H1 (cell line): Measurements from ENCODE around the gene RIPOR3. TPM values are rescaled to one million over a fixed set of nuclear protein-coding genes. Genes with fewer than 3 reads are reported as not detected.

Experiments used
- CTCF ChIA-PET: fragments of 300-600 bp; sonication (Branson Sonifier 250); formaldehyde crosslinking; loops from one replicate; lab custom pipeline; 2021; ENCODE audit not compliant: partially characterized antibody; lab: Charles Lee
- POLR2A ChIA-PET: fragments of 300-600 bp; sonication (Branson Sonifier 250); formaldehyde crosslinking; loops from one replicate; lab custom pipeline; 2021; ENCODE audit warnings: inconsistent platforms; ENCODE audit not compliant: partially characterized antibody; lab: Charles Lee
- DNase-seq, 2 experiments: peaks; one replicate each; pipeline versions ENCODE4 v3.0.0 to v3.0.0-alpha.2; 2010 to 2022; ENCODE audit warnings: low spot score in 2 of 2, low read depth in 1 of 2, mixed read lengths in 1 of 2
- FAIRE-seq: peaks from 2 replicates; lab custom pipeline; 2011; peaks lifted over from hg19 to GRCh38; lab: Jason Lieb, UNC
- H2AFZ ChIP-seq: 2 replicates; pipeline ENCODE4 v1.8.1; 2012; ENCODE audit warnings: low read length, inconsistent platforms
- H2AK5ac ChIP-seq: 2 replicates; pipeline ENCODE4 v1.6.1; 2013; ENCODE audit warnings: low read depth, low read length
- H2BK120ac ChIP-seq: replicated peaks from 2 replicates; pipeline ENCODE3; 2013; ENCODE audit warnings: low read depth, low read length, inconsistent platforms
- H2BK12ac ChIP-seq: 2 replicates; pipeline ENCODE4 v1.6.1; 2013; ENCODE audit warnings: low read depth, low read length
- H2BK15ac ChIP-seq: 2 replicates; pipeline ENCODE4 v1.6.1; 2013; ENCODE audit warnings: low read length
- H2BK20ac ChIP-seq: 2 replicates; pipeline ENCODE4 v1.6.1; 2013; ENCODE audit warnings: low read length
- H2BK5ac ChIP-seq: 2 replicates; pipeline ENCODE4 v1.6.1; 2013; ENCODE audit warnings: low read depth, low read length
- H3K14ac ChIP-seq: 2 replicates; pipeline ENCODE4 v1.6.1; 2013; ENCODE audit warnings: inconsistent platforms; ENCODE audit not compliant: insufficient read length
- H3K18ac ChIP-seq: 2 replicates; pipeline ENCODE4 v1.6.1; 2013; ENCODE audit warnings: low read length; ENCODE audit errors: extremely low read depth
- H3K23ac ChIP-seq: 2 replicates; pipeline ENCODE4 v1.6.1; 2013; ENCODE audit warnings: inconsistent platforms; ENCODE audit not compliant: insufficient read length
- H3K23me2 ChIP-seq: 2 replicates; pipeline ENCODE4 v1.6.1; 2013; ENCODE audit warnings: low read depth, low read length
- H3K27ac ChIP-seq: 2 replicates; pipeline ENCODE4 v1.6.1; 2011; ENCODE audit warnings: low read depth, low read length, inconsistent platforms
- H3K27me3 ChIP-seq, 4 experiments: replicated peaks in 1 of 4; 1 replicate in 1 of 4; 2 replicates in 3 of 4; pipeline versions ENCODE4 v1.6.1 to v1.8.1; 2011 to 2013; ENCODE audit warnings: low read length in 3 of 4, mild to moderate bottlenecking in 3 of 4, inconsistent platforms in 2 of 4, mixed read lengths in 2 of 4, moderate library complexity in 1 of 4; ENCODE audit not compliant: control insufficient read depth in 3 of 4, insufficient read depth in 3 of 4; ENCODE audit errors: extremely low read depth in 1 of 4
- H3K36me3 ChIP-seq, 4 experiments: 2 replicates each; pipeline versions ENCODE4 v1.6.1 to v1.8.1; 2011 to 2013; ENCODE audit warnings: mild to moderate bottlenecking in 4 of 4, low read length in 3 of 4, moderate library complexity in 2 of 4, control low read depth in 1 of 4, inconsistent platforms in 1 of 4; ENCODE audit not compliant: insufficient read depth in 4 of 4, control insufficient read depth in 2 of 4
- H3K4ac ChIP-seq: replicated peaks from 2 replicates; pipeline ENCODE3; 2013; ENCODE audit warnings: low read length, low read depth, mixed read lengths, inconsistent platforms; ENCODE audit not compliant: insufficient read length
- H3K4me1 ChIP-seq, 4 experiments: replicated peaks in 1 of 4; 1 replicate in 1 of 4; 2 replicates in 3 of 4; pipeline versions ENCODE4 v1.6.1 to v1.8.1; 2011 to 2013; ENCODE audit warnings: low read length in 3 of 4, inconsistent platforms in 2 of 4, mixed read lengths in 1 of 4; ENCODE audit not compliant: insufficient read depth in 4 of 4, control insufficient read depth in 3 of 4
- H3K4me2 ChIP-seq, 2 experiments: 2 replicates each; pipeline versions ENCODE4 v1.6.1 to v1.8.1; 2011 to 2013; ENCODE audit warnings: low read depth in 2 of 2, low read length in 2 of 2, control low read depth in 1 of 2, inconsistent platforms in 1 of 2, mild to moderate bottlenecking in 1 of 2; ENCODE audit not compliant: insufficient read depth in 1 of 2
- H3K4me3 ChIP-seq, 4 experiments: fragments of 200-600, 300-600 bp in 1 of 4; sonication (generic), shearing (Covaris generic), sonication (Bioruptor Twin) in 1 of 4; 2 replicates each; pipeline versions ENCODE4 v1.5.1 to v1.8.1; 2011 to 2016; ENCODE audit warnings: low read length in 4 of 4, low read depth in 3 of 4, control low read depth in 2 of 4, inconsistent platforms in 2 of 4, mild to moderate bottlenecking in 2 of 4, mixed read lengths in 1 of 4, moderate library complexity in 1 of 4; ENCODE audit not compliant: insufficient read depth in 2 of 4; ENCODE audit errors: extremely low read depth in 1 of 4
- H3K56ac ChIP-seq: replicated peaks from 2 replicates; pipeline ENCODE3; 2013; ENCODE audit warnings: low read depth, mild to moderate bottlenecking, mixed read lengths, low read length, inconsistent platforms; ENCODE audit not compliant: insufficient read length
- H3K79me1 ChIP-seq: 2 replicates; pipeline ENCODE4 v1.6.1; 2013; ENCODE audit warnings: low read depth, low read length, control low read depth
- H3K79me2 ChIP-seq, 2 experiments: 2 replicates each; pipeline versions ENCODE4 v1.6.1 to v1.8.1; 2012 to 2013; ENCODE audit warnings: low read length in 2 of 2, mild to moderate bottlenecking in 2 of 2, inconsistent platforms in 1 of 2; ENCODE audit not compliant: insufficient read depth in 2 of 2, control insufficient read depth in 1 of 2
- H3K9ac ChIP-seq, 4 experiments: replicated peaks in 1 of 4; 1 replicate in 1 of 4; 2 replicates in 3 of 4; pipeline versions ENCODE4 v1.6.1 to v1.8.1; 2011 to 2013; ENCODE audit warnings: low read depth in 3 of 4, low read length in 3 of 4, control low read depth in 2 of 4, mild to moderate bottlenecking in 2 of 4, moderate library complexity in 2 of 4, inconsistent platforms in 1 of 4; ENCODE audit errors: extremely low read depth in 1 of 4
- H3K9me3 ChIP-seq, 2 experiments: 2 replicates each; pipeline versions ENCODE4 v1.6.1 to v1.8.1; 2012 to 2013; ENCODE audit warnings: mild to moderate bottlenecking in 2 of 2, moderate library complexity in 2 of 2, control low read depth in 1 of 2, inconsistent platforms in 1 of 2, low read depth in 1 of 2, low read length in 1 of 2, mixed read lengths in 1 of 2; ENCODE audit not compliant: insufficient read depth in 2 of 2
- H4K20me1 ChIP-seq, 2 experiments: replicated peaks in 1 of 2; 2 replicates each; pipeline versions ENCODE3 to v1.8.1; 2011 to 2013; ENCODE audit warnings: inconsistent platforms in 2 of 2, low read length in 2 of 2, mild to moderate bottlenecking in 1 of 2; ENCODE audit not compliant: insufficient read depth in 2 of 2, control insufficient read depth in 1 of 2
- H4K5ac ChIP-seq: 2 replicates; pipeline ENCODE4 v1.6.1; 2013; ENCODE audit warnings: low read length, low read depth, mixed read lengths, inconsistent platforms; ENCODE audit not compliant: insufficient read length
- H4K8ac ChIP-seq: 2 replicates; pipeline ENCODE4 v1.8.0; 2013; ENCODE audit warnings: mild to moderate bottlenecking, moderate library complexity, low read length, inconsistent platforms; ENCODE audit not compliant: insufficient read depth; ENCODE audit errors: extremely low read depth
- H4K91ac ChIP-seq: replicated peaks from 2 replicates; pipeline ENCODE3; 2013; ENCODE audit warnings: low read length, mixed read lengths, inconsistent platforms; ENCODE audit not compliant: insufficient read length
- CREB1 ChIP-seq: IDR thresholded peaks from 2 replicates; pipeline ENCODE4 v1.6.1; 2012; ENCODE audit warnings: inconsistent platforms
- HDAC6 ChIP-seq: IDR thresholded peaks from one replicate; pipeline ENCODE4 v1.7.1; 2012; ENCODE audit warnings: low read depth, mild to moderate bottlenecking, inconsistent platforms, low read length, moderate library complexity
- KDM4A ChIP-seq: IDR thresholded peaks from one replicate; pipeline ENCODE4 v1.7.1; 2012; ENCODE audit warnings: low read depth, mild to moderate bottlenecking, moderate library complexity, low read length, inconsistent platforms; ENCODE audit not compliant: severe bottlenecking
- NRF1 ChIP-seq: IDR thresholded peaks from 2 replicates; pipeline ENCODE4 v1.6.1; 2011; ENCODE audit warnings: mild to moderate bottlenecking, low read depth, low read length, improper control_type of control experiment
- POLR2A ChIP-seq, 2 experiments: IDR thresholded peaks; 1 replicate in 1 of 2; 2 replicates in 1 of 2; pipeline ENCODE4 v1.6.1; 2011; ENCODE audit warnings: low read depth in 2 of 2, low read length in 2 of 2, mild to moderate bottlenecking in 2 of 2; ENCODE audit errors: control extremely low read depth in 1 of 2
- WGBS, 2 experiments: shearing (Covaris generic) in 1 of 2; methylation state at CpG; one replicate each; pipeline versions ENCODE4 v1.1.6 to v1.1.7; 2013 to 2015; ENCODE audit warnings: low lambda C conversion rate in 2 of 2, mixed read lengths in 2 of 2, inconsistent platforms in 1 of 2, low coverage in 1 of 2, missing lambda C conversion rate in 1 of 2; ENCODE audit not compliant: insufficient replicate concordance in 2 of 2, insufficient coverage in 1 of 2, insufficient read length in 1 of 2; ENCODE audit errors: extremely low coverage in 1 of 2, missing lambda C conversion rate in 1 of 2; 5-methylcytosine and 5-hydroxymethylcytosine counted together
- polyA plus RNA-seq, 7 experiments: library from polyadenylated mRNA; depleted of rRNA in 3 of 7; stranded (reverse) in 5 of 7; unstranded in 2 of 7; fragments of >200 nt in 5 of 7; fragments of 200-250 nt in 2 of 7; gene quantifications; 1 replicate in 5 of 7; 2 replicates in 1 of 7; 4 replicates in 1 of 7; pipeline versions ENCODE4 v1.2.1 to v1.2.3, GENCODE V29; 2011 to 2013; ENCODE audit warnings: missing spikeins in 2 of 7, mixed read lengths in 2 of 7
- total RNA-seq: library from RNA; stranded (reverse); fragmentation: NEBNext Ultra II Directional; extraction: Animal tissue kit (Norgen Biotek cat#: 25700); gene quantifications from 2 replicates; pipeline ENCODE4 v1.2.1, GENCODE V29; 2021

RIPOR3 gene
- total and polyA plus RNA-seq, 2 of the 8 experiments (the other 6 are each of a cell fraction or from before 2014, with no cell fraction given) = 3.6 to 4.5 TPM

GRCh38 chr20:50578778-50579165 lies 112.6 kb downstream of the RIPOR3 start:
- H3K27me3 ChIP-seq = no peaks in the 10 kb centered on the region
- no peak overlapping the region for H2BK120ac ChIP-seq
- H4K5ac ChIP-seq = no peak overlapping the region
- no peak overlapping the region for H4K91ac ChIP-seq
- H3K4me1 ChIP-seq = no peaks in the 10 kb centered on the region
- peaks cover 11 to 28% (median 24%) of the 10 kb centered on the region in 4 experiments; a peak in 7 of 8 replicates for H3K36me3 ChIP-seq
- no peaks in the 10 kb centered on the region for H3K79me2 ChIP-seq
- no peaks in the 10 kb centered on the region for H3K23me2 ChIP-seq
- H4K8ac ChIP-seq = no peak overlapping the region
- no peak overlapping the region for H3K4me3 ChIP-seq
- peaks cover 4 to 5% of the 10 kb centered on the region in 2 experiments for H4K20me1 ChIP-seq
- no peak for FAIRE-seq
- ChIA-PET CTCF (interaction anchor here (1.0 to 2.2 kb wide), 20 partner anchors 11 to 393 kb away, joined by 3 to 12 read pairs (median 3); no protein-coding TSS in a partner anchor), POLR2A (no interaction called here)
- no peak overlapping the region for H3K14ac ChIP-seq
- H3K79me1 ChIP-seq = no peaks in the 10 kb centered on the region; the same call in 1 of the 2 replicates
- no peak overlapping the region for H3K27ac ChIP-seq
- no peak overlapping the region for H2AFZ ChIP-seq
- H3K4ac ChIP-seq = no peak overlapping the region
- no peak overlapping the region for H3K9ac ChIP-seq
- no peak overlapping the region for H2BK5ac ChIP-seq
- H3K18ac ChIP-seq = no peak overlapping the region
- WGBS, 2 experiments = 83% methylated on average over 5 of the region's 5 CpGs; no CpG with 5 or more reads in 1 of the 2 experiments
- H2BK12ac ChIP-seq = no peak overlapping the region
- no peak overlapping the region for H3K56ac ChIP-seq
- no peaks in the 10 kb centered on the region for H3K9me3 ChIP-seq
- no peak for DNase-seq
- no peak overlapping the region for H3K4me2 ChIP-seq
- H2AK5ac ChIP-seq = no peak overlapping the region
- no peak for TF ChIP-seq CREB1
- TF ChIP-seq NRF1 = no peak
- TF ChIP-seq HDAC6 = no peak
- no peak for TF ChIP-seq POLR2A (IDR thresholded peaks at IDR 0.05; ENCODE audit: control extremely low read depth in 1 of 2, low read depth in 2 of 2, low read length in 2 of 2)
- TF ChIP-seq KDM4A = no peak
- H3K23ac ChIP-seq = no peak overlapping the region
- no peak overlapping the region for H2BK15ac ChIP-seq
- H2BK20ac ChIP-seq = no peak overlapping the region
